Endothelial cell of umbilical vein (primary cell): ENCODE data around the gene ITIH4. TPM values are rescaled to one million over a fixed set of nuclear protein-coding genes. Genes with fewer than 3 reads are reported as not detected.

Source experiments
- BruUV-seq: library from RNA; stranded (reverse); fragments of 400-500 nt; replicated peaks from 2 replicates; lab custom pipeline; 2021; lab: Mats Ljungman, UMichigan
- CTCF ChIA-PET: fragments of 300-600, 350-600 bp; sonication (Branson Sonifier 250); formaldehyde crosslinking; loops from one replicate; lab custom pipeline; 2021; ENCODE audit warnings: antibody characterized with exemption, inconsistent platforms; lab: Charles Lee
- POLR2A ChIA-PET: fragments of 300-600, 350-600 bp; sonication (Branson Sonifier 250); formaldehyde crosslinking; loops from one replicate; lab custom pipeline; 2021; ENCODE audit warnings: antibody characterized with exemption, inconsistent platforms; lab: Charles Lee
- DNase-seq: peaks from one replicate; pipeline ENCODE4 v3.0.0-alpha.2; 2011; ENCODE audit warnings: low read depth, low spot score
- FAIRE-seq: peaks from 2 replicates; lab custom pipeline; 2011; peaks lifted over from hg19 to GRCh38; lab: Jason Lieb, UNC
- H2AFZ ChIP-seq: 2 replicates; pipeline ENCODE4 v1.6.0; 2012; ENCODE audit warnings: low read depth, low read length, control low read depth, inconsistent platforms
- H3K27ac ChIP-seq: 2 replicates; pipeline ENCODE4 v1.5.1; 2011; ENCODE audit warnings: low read depth, mild to moderate bottlenecking, control low read depth, low read length, moderate library complexity; ENCODE audit not compliant: insufficient read depth
- H3K27me3 ChIP-seq, 2 experiments: 2 replicates each; pipeline versions ENCODE4 v1.6.0 to v1.6.1; 2011; ENCODE audit warnings: low read length in 2 of 2, mixed read lengths in 1 of 2; ENCODE audit not compliant: control insufficient read depth in 2 of 2, insufficient read depth in 2 of 2
- H3K36me3 ChIP-seq, 2 experiments: 2 replicates in 1 of 2; 3 replicates in 1 of 2; pipeline ENCODE4 v1.5.1; 2011; ENCODE audit warnings: low read length in 2 of 2, mild to moderate bottlenecking in 1 of 2, moderate library complexity in 1 of 2; ENCODE audit not compliant: control insufficient read depth in 2 of 2, insufficient read depth in 2 of 2; ENCODE audit errors: extremely low read depth in 1 of 2
- H3K4me1 ChIP-seq: 3 replicates; pipeline ENCODE4 v1.5.1; 2011; ENCODE audit warnings: mild to moderate bottlenecking, low read length; ENCODE audit not compliant: control insufficient read depth, insufficient read depth; ENCODE audit errors: extremely low read depth
- H3K4me2 ChIP-seq: 2 replicates; pipeline ENCODE4 v1.6.1; 2011; ENCODE audit warnings: low read length, control low read depth, mixed read lengths; ENCODE audit not compliant: insufficient read depth
- H3K4me3 ChIP-seq, 3 experiments: fragments of 200-600 bp in 1 of 3; sonication (generic), shearing (Covaris generic) in 1 of 3; replicated peaks in 1 of 3; 2 replicates each; pipeline ENCODE4 v1.5.1; 2011 to 2016; ENCODE audit warnings: control low read depth in 3 of 3, low read length in 3 of 3, mild to moderate bottlenecking in 2 of 3, inconsistent platforms in 1 of 3, low read depth in 1 of 3, moderate library complexity in 1 of 3; ENCODE audit not compliant: insufficient read depth in 1 of 3
- H3K79me2 ChIP-seq: 2 replicates; pipeline ENCODE4 v1.6.0; 2012; ENCODE audit warnings: low read length, inconsistent platforms; ENCODE audit not compliant: control insufficient read depth, insufficient read depth
- H3K9ac ChIP-seq: replicated peaks from 2 replicates; pipeline ENCODE3; 2011; ENCODE audit warnings: low read length, control low read depth; ENCODE audit not compliant: insufficient read depth; ENCODE audit errors: extremely low read depth
- H3K9me1 ChIP-seq: replicated peaks from 3 replicates; pipeline ENCODE4 v1.6.0; 2011; ENCODE audit warnings: mild to moderate bottlenecking, low read length; ENCODE audit not compliant: control insufficient read depth, insufficient read depth; ENCODE audit errors: extremely low read depth
- H3K9me3 ChIP-seq: replicated peaks from 2 replicates; pipeline ENCODE4 v1.5.1; 2012; ENCODE audit warnings: low read length, inconsistent platforms; ENCODE audit not compliant: control insufficient read depth, insufficient read depth
- H4K20me1 ChIP-seq: replicated peaks from 2 replicates; pipeline ENCODE3; 2011; ENCODE audit warnings: mild to moderate bottlenecking, low read length; ENCODE audit not compliant: control insufficient read depth, insufficient read depth; ENCODE audit errors: extremely low read depth
- EZH2 ChIP-seq: IDR thresholded peaks from 2 replicates; pipeline ENCODE4 v1.6.1; 2012; ENCODE audit warnings: borderline replicate concordance, low read depth, mild to moderate bottlenecking, moderate library complexity, low read length, inconsistent platforms; ENCODE audit not compliant: severe bottlenecking
- FOS ChIP-seq: IDR thresholded peaks from 2 replicates; pipeline ENCODE4 v1.6.1; 2011; ENCODE audit warnings: mild to moderate bottlenecking, low read length, moderate library complexity, borderline replicate concordance; ENCODE audit not compliant: insufficient read depth
- GATA2 ChIP-seq: IDR thresholded peaks from 2 replicates; pipeline ENCODE4 v1.7.0; 2011; ENCODE audit warnings: low read depth, mild to moderate bottlenecking, moderate library complexity, mixed read lengths, low read length; ENCODE audit not compliant: insufficient read length, insufficient read depth
- JUN ChIP-seq: IDR thresholded peaks from 2 replicates; pipeline ENCODE4 v1.6.1; 2011; ENCODE audit warnings: borderline replicate concordance, low read depth; ENCODE audit not compliant: insufficient read length, insufficient read depth
- MAX ChIP-seq: IDR thresholded peaks from 2 replicates; pipeline ENCODE4 v1.6.1; 2011; ENCODE audit not compliant: insufficient read depth, insufficient read length
- MYC ChIP-seq: IDR thresholded peaks from one replicate; pipeline ENCODE4 v1.6.1; 2011; ENCODE audit warnings: mild to moderate bottlenecking, low read depth, low read length
- POLR2A ChIP-seq: IDR thresholded peaks from 2 replicates; pipeline ENCODE4 v1.6.1; 2012; ENCODE audit warnings: low read depth, mild to moderate bottlenecking, control low read depth, low read length
- POLR2AphosphoS5 ChIP-seq: IDR thresholded peaks from 2 replicates; pipeline ENCODE4 v1.6.1; 2012; ENCODE audit warnings: low read depth, mild to moderate bottlenecking, control low read depth, low read length, moderate library complexity; ENCODE audit not compliant: insufficient read depth
- dilution Hi-C: fragments of 300-500 bp; cut with MboI; formaldehyde crosslinking; loops from one replicate; pipeline ENCODE4 v1.15.0; 2019; ENCODE audit warnings: low sequenced_read_pairs; ENCODE audit not compliant: extremely low pct_ligation_motif_present
- intact Hi-C: fragments of 100-400 bp; cut with micrococcal nuclease; formaldehyde crosslinking; loops from one replicate; pipeline ENCODE4 v1.10.0; 2022
- polyA plus RNA-seq, 4 experiments: library from polyadenylated mRNA; depleted of rRNA in 3 of 4; stranded (reverse) in 3 of 4; unstranded in 1 of 4; fragments of >200 nt; gene quantifications; 2 replicates each; pipeline versions ENCODE4 v1.2.1 to v1.2.3, GENCODE V29; 2011 to 2012; ENCODE audit warnings: missing spikeins in 1 of 4
- total RNA-seq: library from RNA; stranded (reverse); gene quantifications from 2 replicates; pipeline ENCODE4 v1.2.3, GENCODE V29; 2021
- TF ChIP-seq, protein P1 (sequence below), 2 donors: IDR thresholded peaks; 1 replicate in 1 of 2; 2 replicates in 1 of 2; pipeline ENCODE4 v1.5.1; 2011; ENCODE audit warnings: low read length in 2 of 2, mild to moderate bottlenecking in 2 of 2, moderate library complexity in 2 of 2, control low read depth in 1 of 2, inconsistent platforms in 1 of 2, low read depth in 1 of 2; ENCODE audit not compliant: insufficient read depth in 1 of 2; ENCODE audit errors: extremely low read depth in 1 of 2

The ITIH4 gene
- total and polyA plus RNA-seq, 2 donors (not counting 3 experiments of a cell fraction or from before 2014, with no cell fraction given) = 0.17 to 2.4 TPM

DNA sequence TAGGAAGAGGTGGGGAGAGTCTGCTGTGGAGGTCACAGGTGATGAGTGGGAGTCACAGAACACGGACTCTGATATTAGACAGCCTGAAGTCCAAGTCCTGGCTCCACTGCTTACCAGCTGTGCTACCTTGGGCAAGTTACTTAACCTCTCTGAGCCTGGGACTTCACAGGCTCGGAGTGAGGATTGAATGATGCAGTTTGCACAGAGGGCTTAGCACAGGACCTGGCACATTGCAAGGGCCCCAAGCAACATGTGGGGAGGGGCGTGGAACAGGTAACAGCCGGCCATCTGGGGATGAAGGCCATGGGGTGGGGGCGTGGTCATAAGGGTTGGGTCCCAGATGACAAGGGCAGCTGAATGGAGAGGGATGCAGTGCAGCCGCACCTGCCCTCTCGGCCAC, 40.1 kb downstream of the ITIH4 start:
- DNase-seq (no peak), FAIRE-seq (no peak)
- Histone ChIP-seq H2AFZ (no peak overlapping the region), H3K36me3 (no peaks in the 10 kb centered on the region), H3K27ac (no peak overlapping the region), H3K9me3 (no peaks in the 10 kb centered on the region), H3K79me2 (no peaks in the 10 kb centered on the region), H3K4me3 (no peak overlapping the region), H3K4me1 (no peaks in the 10 kb centered on the region), H3K4me2 (no peak overlapping the region), H3K9ac (no peak overlapping the region), H3K27me3 (no peaks in the 10 kb centered on the region), H4K20me1 (no peaks in the 10 kb centered on the region), H3K9me1 (no peaks in the 10 kb centered on the region)
- no peak for TF ChIP-seq EZH2
- no peak for TF ChIP-seq POLR2A
- no peak for TF ChIP-seq GATA2
- no peak for TF ChIP-seq FOS
- TF ChIP-seq POLR2AphosphoS5 = no peak
- no peak for TF ChIP-seq MYC
- no peak for TF ChIP-seq MAX
- no peak for TF ChIP-seq JUN
- TF ChIP-seq, protein P1, sequence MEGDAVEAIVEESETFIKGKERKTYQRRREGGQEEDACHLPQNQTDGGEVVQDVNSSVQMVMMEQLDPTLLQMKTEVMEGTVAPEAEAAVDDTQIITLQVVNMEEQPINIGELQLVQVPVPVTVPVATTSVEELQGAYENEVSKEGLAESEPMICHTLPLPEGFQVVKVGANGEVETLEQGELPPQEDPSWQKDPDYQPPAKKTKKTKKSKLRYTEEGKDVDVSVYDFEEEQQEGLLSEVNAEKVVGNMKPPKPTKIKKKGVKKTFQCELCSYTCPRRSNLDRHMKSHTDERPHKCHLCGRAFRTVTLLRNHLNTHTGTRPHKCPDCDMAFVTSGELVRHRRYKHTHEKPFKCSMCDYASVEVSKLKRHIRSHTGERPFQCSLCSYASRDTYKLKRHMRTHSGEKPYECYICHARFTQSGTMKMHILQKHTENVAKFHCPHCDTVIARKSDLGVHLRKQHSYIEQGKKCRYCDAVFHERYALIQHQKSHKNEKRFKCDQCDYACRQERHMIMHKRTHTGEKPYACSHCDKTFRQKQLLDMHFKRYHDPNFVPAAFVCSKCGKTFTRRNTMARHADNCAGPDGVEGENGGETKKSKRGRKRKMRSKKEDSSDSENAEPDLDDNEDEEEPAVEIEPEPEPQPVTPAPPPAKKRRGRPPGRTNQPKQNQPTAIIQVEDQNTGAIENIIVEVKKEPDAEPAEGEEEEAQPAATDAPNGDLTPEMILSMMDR (IDR thresholded peaks at IDR 0.05; ENCODE audit: extremely low read depth in 1 of 2, insufficient read depth in 1 of 2, low read depth in 1 of 2, low read length in 2 of 2) = no peak
- ChIA-PET POLR2A (no interaction called here), CTCF (interaction anchor here (1.4 to 1.5 kb wide), 2 partner anchors 8 to 31 kb away, joined by 3 read pairs; no protein-coding TSS in a partner anchor)
- intact Hi-C loops (no loop called here), dilution Hi-C loops (no loop called here)
- BruUV-seq = no TSS peak
